Large intestine (tissue), 3 donors: ENCODE data around the gene RASAL3. TPM values are rescaled to one million over a fixed set of nuclear protein-coding genes. Genes with fewer than 3 reads are reported as not detected.
"Not testable (repeated sequence)": the region's sequence is repeated elsewhere in the genome, so short reads cannot be mapped to it uniquely, and the experiment has no call there.

Experiments
- DNase-seq, 2 donors: peaks; one replicate each; pipeline versions ENCODE4 v3.0.0 to v3.0.0-alpha.2; 2013
- H3K27ac ChIP-seq: one replicate; pipeline ENCODE4 v1.5.1; 2013; ENCODE audit warnings: low read length
- H3K27me3 ChIP-seq: 2 replicates; pipeline ENCODE4 v1.6.1; 2013; ENCODE audit warnings: low read length; ENCODE audit not compliant: control insufficient read depth, insufficient read depth
- H3K36me3 ChIP-seq: 2 replicates; pipeline ENCODE4 v1.6.1; 2013; ENCODE audit warnings: low read length; ENCODE audit not compliant: control insufficient read depth, insufficient read depth
- H3K4me1 ChIP-seq: one replicate; pipeline ENCODE4 v1.6.1; 2013; ENCODE audit warnings: low read length; ENCODE audit not compliant: control insufficient read depth, insufficient read depth
- H3K4me3 ChIP-seq: one replicate; pipeline ENCODE4 v1.5.1; 2013; ENCODE audit warnings: low read length
- H3K9me3 ChIP-seq: one replicate; pipeline ENCODE4 v1.6.1; 2013; ENCODE audit warnings: mild to moderate bottlenecking, low read depth, low read length, moderate library complexity; ENCODE audit not compliant: control insufficient read depth
- WGBS: methylation state at CpG from one replicate; pipeline ENCODE4 v1.1.5; 2013; ENCODE audit warnings: low lambda C conversion rate; ENCODE audit not compliant: insufficient coverage; 5-methylcytosine and 5-hydroxymethylcytosine counted together
- polyA plus RNA-seq: library from polyadenylated mRNA; unstranded; fragments of 120-200 nt; gene quantifications from one replicate; pipeline ENCODE4 v1.2.1, GENCODE V29; 2013

The RASAL3 gene
- polyA plus RNA-seq, 1 donor: 2.8 TPM

DNA sequence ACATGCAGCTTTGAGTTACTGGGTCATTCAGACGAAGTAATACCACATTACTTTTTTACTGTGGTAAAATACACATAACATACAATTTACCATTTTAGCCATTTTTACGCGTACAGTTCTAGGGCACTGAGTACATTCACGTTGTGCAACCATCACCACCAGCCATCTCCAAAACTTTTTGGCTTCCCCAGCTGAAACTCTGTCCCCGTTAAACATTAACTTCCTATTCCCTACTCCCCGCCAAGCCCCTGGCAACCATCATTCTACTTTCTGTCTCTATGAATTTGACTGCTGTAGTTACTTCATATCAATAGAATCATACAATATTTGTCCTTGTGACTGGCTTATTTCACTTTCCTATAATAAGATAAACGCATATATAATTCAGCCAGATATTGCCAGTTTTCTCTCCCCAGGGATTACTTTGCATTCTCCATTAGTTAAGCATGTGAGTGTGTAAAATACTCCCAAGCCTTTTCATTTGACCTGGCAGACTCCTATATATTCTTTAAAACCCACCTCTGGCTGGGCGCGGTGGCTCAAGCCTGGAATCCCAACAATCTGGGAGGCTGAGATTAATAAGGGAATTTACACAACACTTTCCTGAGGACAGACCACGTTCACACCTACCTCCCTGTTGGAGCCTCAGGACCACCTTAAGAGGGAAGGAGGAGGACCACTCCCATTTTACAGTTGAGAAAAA lies 34.0 kb upstream of the RASAL3 start:
- DNase-seq: no peak
- H3K4me1 ChIP-seq: no peaks in the 10 kb centered on the region
- no peaks in the 10 kb centered on the region for H3K36me3 ChIP-seq
- H3K9me3 ChIP-seq: no peaks in the 10 kb centered on the region
- 69% methylated on average over 5 of the region's 10 CpGs for WGBS
- no peak overlapping the region for H3K27ac ChIP-seq
- peaks cover 5% of the 10 kb centered on the region for H3K27me3 ChIP-seq
- H3K4me3 ChIP-seq: no peak overlapping the region

DNA sequence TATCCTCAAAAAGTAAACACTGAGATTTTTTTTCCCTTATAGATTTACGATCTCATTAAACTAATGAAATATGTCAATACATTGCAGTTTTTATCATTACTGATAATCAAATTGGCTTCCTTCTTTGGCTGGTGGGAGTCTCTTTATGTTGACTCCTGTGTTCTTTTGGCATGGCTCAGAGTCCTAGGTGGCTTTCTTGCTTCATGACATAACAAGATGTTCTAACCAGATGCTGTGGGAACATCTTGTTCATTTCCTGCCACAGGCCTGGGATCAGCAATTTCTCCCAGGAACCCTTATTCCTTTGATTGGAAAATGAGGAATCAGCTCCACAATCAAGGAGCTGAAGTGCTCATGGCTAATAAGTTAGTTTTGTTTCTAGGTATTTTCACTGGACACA lies 30.8 kb upstream of the RASAL3 start:
- Histone ChIP-seq H3K27ac (no peak overlapping the region), H3K27me3 (peaks cover 2% of the 10 kb centered on the region), H3K36me3 (no peaks in the 10 kb centered on the region), H3K9me3 (no peaks in the 10 kb centered on the region), H3K4me3 (no peak overlapping the region), H3K4me1 (no peaks in the 10 kb centered on the region)
- WGBS: 80% methylated on average over 1 of the region's 1 CpG
- DNase-seq: no peak

DNA sequence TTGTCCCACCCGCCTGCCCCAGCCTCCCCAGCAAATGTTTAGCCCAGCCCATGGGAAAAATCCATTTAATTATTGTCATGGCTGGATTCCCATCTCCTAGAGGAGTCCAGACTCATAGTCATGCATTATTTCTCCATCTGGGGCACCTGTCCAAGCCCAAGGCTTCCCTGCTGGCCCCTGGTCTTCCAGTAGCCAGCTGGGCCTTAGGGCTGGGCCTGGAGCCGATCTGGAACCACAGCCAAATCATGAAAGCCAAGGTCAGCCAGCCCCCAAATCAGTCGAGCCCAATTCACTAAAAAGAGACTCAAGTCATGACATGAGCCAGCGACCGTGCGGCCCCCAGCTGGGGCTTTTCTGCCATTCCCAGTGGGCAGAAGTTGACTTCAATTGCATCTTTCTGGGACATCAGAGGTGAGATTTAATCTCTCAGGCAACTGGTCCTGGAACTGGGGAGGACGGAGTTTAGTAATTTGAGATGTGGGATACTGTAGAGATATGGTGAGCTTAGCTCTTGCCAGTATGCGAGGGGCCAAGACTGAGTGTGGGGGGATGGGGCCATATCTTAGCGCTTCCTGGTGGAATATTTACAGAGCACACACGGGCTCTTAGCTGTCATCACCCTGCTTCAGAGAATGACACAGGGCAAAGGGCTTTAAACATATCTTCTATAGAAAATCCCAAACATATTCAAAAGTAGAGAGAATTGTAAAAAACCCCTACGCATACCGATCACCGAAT lies 24.3 kb upstream of the RASAL3 start:
- Histone ChIP-seq H3K36me3 (no peaks in the 10 kb centered on the region), H3K9me3 (peaks cover 2% of the 10 kb centered on the region), H3K4me3 (no peak overlapping the region), H3K27me3 (no peaks in the 10 kb centered on the region), H3K4me1 (no peaks in the 10 kb centered on the region), H3K27ac (no peak overlapping the region)
- DNase-seq: no peak
- WGBS: 90% methylated on average over 2 of the region's 13 CpGs

DNA sequence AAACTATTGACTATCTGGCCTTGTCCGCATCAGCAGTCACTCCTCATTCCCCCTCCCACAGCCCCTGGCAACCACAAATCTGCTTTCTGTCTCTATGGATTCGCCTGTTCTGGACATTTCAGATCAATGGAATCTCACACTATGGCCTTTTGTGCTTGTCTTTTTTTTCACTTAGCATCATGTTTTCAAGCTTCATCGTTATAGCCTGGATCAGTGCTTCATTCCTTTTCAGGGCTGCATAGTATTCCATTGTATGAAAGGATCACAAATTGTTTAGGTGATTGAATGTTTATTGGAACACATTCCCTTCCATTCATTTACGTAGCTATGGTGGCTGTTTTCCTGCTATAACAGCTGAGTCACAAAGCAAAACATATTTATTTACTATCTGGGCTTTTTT lies 22.7 kb upstream of the RASAL3 start:
- H3K27ac ChIP-seq: no peak overlapping the region
- no peaks in the 10 kb centered on the region for H3K27me3 ChIP-seq
- H3K9me3 ChIP-seq: peaks cover 2% of the 10 kb centered on the region
- H3K4me3 ChIP-seq: no peak overlapping the region
- 92% methylated on average over 2 of the region's 4 CpGs for WGBS
- no peaks in the 10 kb centered on the region for H3K4me1 ChIP-seq
- no peak for DNase-seq
- H3K36me3 ChIP-seq: no peaks in the 10 kb centered on the region

- not testable (repeated sequence) for DNase-seq, H3K4me1 ChIP-seq, H3K27ac ChIP-seq, H3K4me3 ChIP-seq, H3K9me3 ChIP-seq, H3K36me3 ChIP-seq, H3K27me3 ChIP-seq
- no CpG with 5 or more reads among the region's 5 CpGs for WGBS
Observed at GRCh38 chr19:15485768-15486167, 21.4 kb upstream of the RASAL3 start.

- not testable (repeated sequence) for H3K27me3 ChIP-seq
Observed at GRCh38 chr19:15480996-15481395, 16.7 kb upstream of the RASAL3 start.

GRCh38 chr19:15479391-15480345 lies 15.3 kb upstream of the RASAL3 start, which contains the start of gene PGLYRP2:
PGLYRP2 (minus strand) TSS chr19:15479501; CDS start chr19:15479371, 130 bp downstream.
- no peak for DNase-seq
- Histone ChIP-seq H3K9me3 (peaks cover 2% of the 10 kb centered on the region), H3K27ac (no peak within 1 kb of the TSS), H3K36me3 (no peaks in the 10 kb centered on the region), H3K4me1 (no peaks in the 10 kb centered on the region), H3K4me3 (no peak within 1 kb of the TSS), H3K27me3 (no peaks in the 10 kb centered on the region)
- WGBS: no CpG with 5 or more reads among the region's 16 CpGs

More at GRCh38 chr19:15480996-15481395, 16.7 kb upstream of the RASAL3 start:
- DNase-seq, H3K4me3 ChIP-seq, H3K27ac ChIP-seq, H3K4me1 ChIP-seq, H3K36me3 ChIP-seq, H3K9me3 ChIP-seq: not testable (repeated sequence)
- 50% methylated on average over 1 of the region's 7 CpGs for WGBS

GRCh38 chr19:15476325-15476724 lies 12.0 kb upstream of the RASAL3 start:
- WGBS: no CpG with 5 or more reads among the region's 5 CpGs
- peaks cover 7% of the 10 kb centered on the region for H3K27me3 ChIP-seq
- no peak overlapping the region for H3K4me3 ChIP-seq
- H3K36me3 ChIP-seq: no peaks in the 10 kb centered on the region
- H3K4me1 ChIP-seq: no peaks in the 10 kb centered on the region
- DNase-seq: no peak
- H3K9me3 ChIP-seq: peaks cover 6% of the 10 kb centered on the region
- no peak overlapping the region for H3K27ac ChIP-seq

GRCh38 chr19:15475611-15476010 lies 11.3 kb upstream of the RASAL3 start:
- peaks cover 8% of the 10 kb centered on the region for H3K27me3 ChIP-seq
- H3K4me1 ChIP-seq: no peaks in the 10 kb centered on the region
- H3K9me3 ChIP-seq: peaks cover 6% of the 10 kb centered on the region
- H3K36me3 ChIP-seq: no peaks in the 10 kb centered on the region
- DNase-seq: no peak
- H3K4me3 ChIP-seq: no peak overlapping the region
- H3K27ac ChIP-seq: no peak overlapping the region
- no CpG with 5 or more reads among the region's 10 CpGs for WGBS

DNA sequence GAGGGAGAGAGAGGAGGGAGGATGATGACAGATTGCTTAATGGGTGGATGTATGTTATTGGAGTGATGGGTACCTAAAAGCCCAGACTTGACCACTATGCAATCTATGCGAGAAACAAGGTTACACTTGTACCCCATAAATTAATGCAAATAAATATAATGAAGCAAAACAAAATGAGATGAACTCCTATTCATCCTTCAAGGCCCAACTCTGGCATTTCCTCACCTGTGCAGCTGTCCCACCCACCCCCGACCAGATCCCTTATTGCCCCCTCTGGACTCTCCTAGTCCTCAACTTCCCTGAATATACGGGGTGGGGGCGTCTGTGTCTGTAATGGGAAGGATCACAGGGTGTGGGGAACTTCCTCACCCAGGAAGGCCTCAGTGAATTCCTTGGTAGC lies 10.8 kb upstream of the RASAL3 start:
- WGBS: 100% methylated on average over 1 of the region's 4 CpGs
- H3K4me1 ChIP-seq: no peaks in the 10 kb centered on the region
- no peak for DNase-seq
- H3K36me3 ChIP-seq: no peaks in the 10 kb centered on the region
- no peak overlapping the region for H3K27ac ChIP-seq
- H3K4me3 ChIP-seq: no peak overlapping the region
- peaks cover 8% of the 10 kb centered on the region for H3K27me3 ChIP-seq
- peaks cover 8% of the 10 kb centered on the region for H3K9me3 ChIP-seq
